ENCODE measurements around the gene LDLRAD4.
"Not testable (repeated sequence)": the region's sequence is repeated elsewhere in the genome, so short reads cannot be mapped to it uniquely, and the experiment has no call there.

LDLRAD4 gene

GRCh38 chr18:13476312-13476711 lies 257.8 kb downstream of the LDLRAD4 start:
- in situ Hi-C loops (cut with MboI; ENCODE audit: low sequenced_read_pairs), result not testable (repeated sequence)

DNA sequence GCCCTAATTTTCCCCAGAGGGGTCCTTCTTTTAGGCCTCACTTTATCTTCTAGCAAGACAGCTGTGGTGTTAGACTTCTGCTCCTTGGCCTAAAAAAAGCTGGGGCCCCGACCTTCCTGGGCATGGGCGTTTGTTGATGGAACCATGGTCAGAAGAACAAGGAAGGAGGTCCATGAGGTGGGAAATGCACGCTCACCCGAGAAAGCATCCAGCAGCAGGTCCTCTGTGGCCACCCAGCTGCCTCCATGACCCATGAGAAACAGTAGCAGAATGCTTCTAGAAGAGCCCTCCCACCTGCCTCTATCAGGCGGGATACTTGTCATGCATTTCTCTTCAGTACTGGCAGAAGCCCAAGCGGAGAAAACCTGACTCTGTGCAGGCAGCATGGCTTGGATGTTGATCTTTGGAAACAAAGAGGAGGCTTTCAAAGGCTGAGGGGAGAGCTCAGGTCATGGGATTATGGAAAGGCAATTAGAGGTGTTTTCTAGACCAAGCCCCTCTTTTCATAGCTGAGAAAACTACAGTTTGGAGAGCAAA lies 258.7 kb downstream of the LDLRAD4 start:
- in situ Hi-C loops (cut with MboI; ENCODE audit: low sequenced_read_pairs), result no loop called here

GRCh38 chr18:13480571-13481255 lies 262.2 kb downstream of the LDLRAD4 start:
- in situ Hi-C loops (cut with MboI; ENCODE audit: low sequenced_read_pairs), result no loop called here

- in situ Hi-C loops (cut with MboI; ENCODE audit: low sequenced_read_pairs), result no loop called here
Observed at GRCh38 chr18:13481331-13481730, 262.8 kb downstream of the LDLRAD4 start.

DNA sequence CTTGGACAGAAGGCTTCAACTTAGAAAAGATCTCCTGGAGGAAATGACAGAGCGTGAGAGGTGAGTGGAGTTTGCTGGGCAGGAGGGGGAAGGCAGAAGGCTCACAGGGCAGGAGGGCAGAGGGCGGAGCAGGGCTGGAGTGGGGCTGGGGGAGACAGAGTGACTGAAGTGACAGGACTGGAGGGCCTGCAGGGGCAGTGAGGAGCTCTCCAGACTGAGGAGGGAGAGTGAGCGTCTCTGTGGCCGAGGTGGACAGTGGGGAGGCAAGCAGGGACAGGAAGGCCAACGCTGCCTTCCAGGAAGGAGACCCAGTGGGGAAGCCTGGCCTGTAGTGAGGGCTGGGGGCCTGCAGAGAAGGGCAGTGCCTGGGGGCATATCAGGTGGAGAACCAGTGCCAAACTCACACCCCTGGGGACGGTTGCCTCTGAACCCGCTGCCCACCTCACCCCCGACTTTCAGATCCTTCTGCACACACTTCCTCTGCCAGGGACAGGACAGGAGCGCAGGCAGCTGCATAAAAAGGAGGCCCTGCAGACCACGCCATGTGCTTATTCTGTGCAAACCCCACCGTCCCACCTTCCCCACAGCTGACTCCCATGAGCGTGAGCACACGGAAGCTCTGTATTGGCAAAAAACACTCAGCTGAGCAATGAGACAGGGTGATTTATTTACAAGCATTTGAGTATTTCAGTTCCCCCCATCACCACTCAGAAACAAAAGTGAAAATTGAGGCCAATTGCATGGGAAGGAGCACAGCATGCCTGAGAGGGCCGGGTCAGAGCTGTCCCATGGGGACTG lies 263.5 kb downstream of the LDLRAD4 start:
- in situ Hi-C loops (cut with MboI; ENCODE audit: low sequenced_read_pairs), result no loop called here

GRCh38 chr18:13482618-13482945 lies 264.0 kb downstream of the LDLRAD4 start:
- in situ Hi-C loops (cut with MboI; ENCODE audit: low sequenced_read_pairs), result no loop called here

DNA sequence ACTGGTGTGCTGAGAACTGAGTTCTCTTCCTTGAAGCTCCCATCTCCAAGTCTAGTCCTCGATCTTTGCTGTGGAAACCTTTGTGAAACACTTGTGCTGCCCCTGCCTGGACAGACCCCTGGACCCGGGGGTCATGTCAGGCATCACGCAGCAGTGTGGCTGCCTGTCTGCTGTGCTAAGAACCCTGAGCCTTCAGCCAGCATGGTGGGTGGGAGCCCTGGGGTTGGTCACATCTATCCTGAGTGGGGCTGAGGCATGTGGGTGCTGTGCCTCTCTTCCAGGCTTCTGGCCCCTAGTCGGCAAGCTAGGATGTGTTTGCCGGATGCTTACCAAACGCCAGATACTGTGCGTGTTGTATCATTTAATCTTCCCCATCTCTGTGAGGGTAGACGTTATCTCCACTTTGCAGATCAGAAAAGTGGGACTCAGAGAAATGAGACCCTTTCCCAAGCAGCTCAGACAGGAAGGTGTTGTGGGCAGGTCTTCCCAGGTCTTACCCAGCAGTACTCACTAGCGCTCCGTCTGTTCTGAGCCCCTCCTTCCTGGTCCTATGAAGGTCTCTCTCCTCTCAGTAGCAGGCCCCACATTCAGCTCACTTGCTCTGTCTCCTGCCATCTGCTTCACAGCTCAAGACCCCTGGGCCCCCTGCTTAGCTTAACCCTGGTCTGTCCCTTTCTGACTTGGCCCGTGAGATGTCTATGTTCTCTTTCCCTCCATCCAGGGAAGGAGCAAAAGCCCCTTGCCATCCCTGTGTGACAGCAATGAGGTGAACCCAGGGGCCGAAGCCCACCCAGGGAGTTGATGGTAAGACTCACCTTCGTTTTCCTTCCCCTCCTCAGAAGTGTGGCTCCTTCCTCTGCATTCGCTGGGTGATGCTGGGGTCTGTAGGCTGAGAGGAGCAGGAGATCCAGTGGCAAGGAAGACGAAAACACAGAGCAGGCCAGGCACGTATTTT lies 265.0 kb downstream of the LDLRAD4 start:
- in situ Hi-C loops (cut with MboI; ENCODE audit: low sequenced_read_pairs), result no loop called here

- in situ Hi-C loops (cut with MboI; ENCODE audit: low sequenced_read_pairs), result no loop called here
Observed at GRCh38 chr18:13485182-13485581, 266.6 kb downstream of the LDLRAD4 start.

- in situ Hi-C loops (cut with MboI; ENCODE audit: low sequenced_read_pairs), result no loop called here
Observed at GRCh38 chr18:13485604-13486003, 267.0 kb downstream of the LDLRAD4 start.

DNA sequence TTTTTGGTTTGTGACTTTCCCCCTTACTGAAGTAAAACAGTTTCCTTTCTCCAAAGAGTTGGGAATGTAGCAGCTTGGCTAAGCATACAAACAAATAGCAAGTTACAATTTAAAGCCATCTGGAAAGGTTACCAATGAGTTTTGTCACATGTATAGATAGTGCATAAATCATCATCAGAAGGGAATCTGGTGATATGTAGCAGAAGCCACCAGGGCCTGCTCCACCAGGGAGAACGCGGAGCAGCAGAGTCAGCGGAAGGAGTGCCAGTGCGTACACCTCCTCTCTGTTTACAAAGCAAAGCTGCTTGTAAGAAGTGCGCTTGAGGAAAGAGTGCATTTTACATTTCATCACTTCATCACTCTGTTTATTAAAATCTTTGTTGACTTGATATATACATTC lies 267.7 kb downstream of the LDLRAD4 start:
- in situ Hi-C loops (cut with MboI; ENCODE audit: low sequenced_read_pairs), result no loop called here

DNA sequence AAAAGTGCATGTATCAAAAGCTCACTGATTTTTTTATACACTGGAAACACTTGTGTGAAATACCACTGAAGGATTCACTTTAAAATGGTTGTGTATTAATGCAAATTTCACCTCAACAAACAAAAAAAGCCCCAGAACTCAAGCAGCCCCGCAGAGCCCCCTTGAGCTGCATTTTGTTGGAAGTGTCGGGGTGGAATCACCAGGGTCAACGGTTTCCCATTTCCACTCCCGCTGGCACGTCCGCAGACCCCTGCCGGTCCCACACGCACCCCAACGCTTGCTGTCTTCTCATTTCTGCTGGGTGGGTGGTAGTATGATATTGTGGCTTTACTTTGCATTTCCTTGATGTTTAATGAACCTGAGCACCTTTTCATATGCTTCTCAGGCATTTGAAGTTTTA lies 268.1 kb downstream of the LDLRAD4 start:
- in situ Hi-C loops (cut with MboI; ENCODE audit: low sequenced_read_pairs), result no loop called here

DNA sequence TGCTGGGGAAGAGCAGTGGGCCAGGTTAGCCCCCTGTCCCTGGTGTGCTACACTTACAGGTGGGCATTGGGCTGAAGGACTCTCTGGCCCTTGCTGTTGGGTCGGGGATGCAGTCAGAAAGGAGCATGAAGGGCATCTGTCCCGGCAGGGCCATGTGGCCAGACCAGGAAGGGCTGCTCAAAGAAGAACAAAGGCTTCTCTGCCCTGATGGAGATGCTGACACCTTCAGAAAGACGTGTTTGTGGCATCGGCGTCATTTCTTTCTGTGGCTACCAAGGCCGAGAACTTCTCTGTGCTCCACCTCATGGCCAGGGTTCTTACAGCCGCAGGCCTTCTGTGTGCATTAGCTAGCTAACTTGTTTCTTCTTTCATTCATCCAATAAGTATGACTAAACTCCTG lies 268.7 kb downstream of the LDLRAD4 start:
- in situ Hi-C loops (cut with MboI; ENCODE audit: low sequenced_read_pairs), result no loop called here

DNA sequence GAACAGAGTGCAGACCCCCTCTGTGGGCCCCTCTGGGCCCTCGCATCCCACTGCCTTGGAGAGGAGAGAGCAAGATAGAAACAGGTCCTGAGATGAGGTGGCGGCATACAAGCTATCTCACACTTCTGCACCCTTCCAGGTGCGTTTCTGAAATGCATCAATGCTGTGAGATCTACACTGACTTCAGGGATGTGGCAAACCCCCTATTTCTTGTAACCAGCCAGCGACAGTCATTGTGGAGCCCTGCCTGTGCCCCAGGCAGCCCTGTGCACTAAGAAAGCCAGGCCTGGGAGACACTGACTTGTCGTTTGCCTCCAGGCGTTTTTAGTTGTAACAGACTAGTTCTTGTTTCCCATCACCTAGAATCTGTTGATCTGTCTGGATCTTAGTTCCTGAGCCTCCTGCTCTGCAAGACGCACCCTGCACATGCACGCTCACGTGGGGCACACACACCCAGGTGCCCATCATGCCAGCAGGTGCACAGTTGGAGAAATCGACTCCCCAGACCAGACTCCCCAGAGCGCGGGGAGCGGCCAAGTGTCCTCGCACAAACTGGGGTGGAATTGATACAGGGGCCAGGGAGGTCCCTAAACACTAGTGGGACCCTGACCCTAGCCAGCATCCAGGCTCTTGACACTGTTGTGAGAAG lies 269.8 kb downstream of the LDLRAD4 start:
- in situ Hi-C loops (cut with MboI; ENCODE audit: low sequenced_read_pairs), result no loop called here

GRCh38 chr18:13489303-13489702 lies 270.7 kb downstream of the LDLRAD4 start:
- in situ Hi-C loops (cut with MboI; ENCODE audit: low sequenced_read_pairs), result not testable (repeated sequence)

- in situ Hi-C loops (cut with MboI; ENCODE audit: low sequenced_read_pairs), result no loop called here
Observed at GRCh38 chr18:13491138-13491537, 272.6 kb downstream of the LDLRAD4 start.

- in situ Hi-C loops (cut with MboI; ENCODE audit: low sequenced_read_pairs), result no loop called here
Observed at GRCh38 chr18:13492314-13492713, 273.8 kb downstream of the LDLRAD4 start.

- in situ Hi-C loops (cut with MboI; ENCODE audit: low sequenced_read_pairs), result no loop called here
Observed at GRCh38 chr18:13493079-13493478, 274.5 kb downstream of the LDLRAD4 start.

GRCh38 chr18:13493725-13494124 lies 275.2 kb downstream of the LDLRAD4 start:
- in situ Hi-C loops (cut with MboI; ENCODE audit: low sequenced_read_pairs), result no loop called here

GRCh38 chr18:13494871-13495445 lies 276.4 kb downstream of the LDLRAD4 start:
- in situ Hi-C loops (cut with MboI; ENCODE audit: low sequenced_read_pairs), result no loop called here

DNA sequence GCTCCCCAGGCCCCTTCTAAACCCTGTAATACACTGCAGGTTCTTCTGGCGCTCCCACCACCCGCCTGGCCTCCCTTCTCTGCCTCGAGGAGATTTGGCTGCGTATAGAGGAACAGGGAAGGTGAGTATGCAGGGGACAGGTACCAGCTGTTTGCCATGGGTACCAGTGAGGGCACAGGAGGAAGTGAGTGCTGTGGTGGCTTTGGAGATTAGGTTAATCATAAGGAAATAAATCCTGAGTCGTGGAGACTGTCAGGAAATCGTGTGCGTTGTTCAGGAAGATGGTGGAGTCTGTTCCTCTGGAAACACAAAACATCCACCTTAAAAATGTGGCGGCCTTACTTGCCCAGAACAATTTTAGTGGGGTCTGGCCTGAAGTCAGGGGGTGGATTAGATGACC lies 277.4 kb downstream of the LDLRAD4 start:
- in situ Hi-C loops (cut with MboI; ENCODE audit: low sequenced_read_pairs), result no loop called here

Measured in HL-60/S4 treated with retinoic acid at 250 ng/mL for 4 days and 3 days (cell line).